GM19043 (cell line): Measurements from ENCODE around the gene LRRC7.

Experiments
- ATAC-seq: cut with Tn5 transposase; IDR thresholded peaks from one replicate; pipeline ENCODE4 v1.9.1; 2021; ENCODE audit warnings: low read depth; ENCODE audit not compliant: unreplicated experiment

Gene LRRC7

DNA sequence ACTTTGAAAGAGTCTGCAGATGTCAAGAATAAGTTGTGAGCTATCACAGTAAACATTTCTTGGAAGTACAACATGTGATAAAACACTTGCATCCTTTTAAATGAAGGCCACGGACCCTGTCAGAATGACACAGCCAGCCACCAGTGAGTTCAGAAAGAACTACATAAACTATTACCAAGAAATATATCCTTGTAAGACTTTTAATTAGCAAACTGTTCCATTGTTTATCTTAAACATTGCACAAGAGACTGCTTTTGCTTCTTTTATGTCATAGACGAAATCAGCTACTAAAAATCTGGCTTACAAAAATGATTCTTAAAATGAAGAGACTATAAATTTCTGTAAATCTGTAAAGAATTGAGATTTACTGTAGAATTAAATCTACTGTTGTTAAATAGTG is 17.9 kb downstream of the LRRC7 start:
- no peak for ATAC-seq

GRCh38 chr1:69587391-69587790 is 19.7 kb downstream of the LRRC7 start:
- no peak for ATAC-seq

DNA sequence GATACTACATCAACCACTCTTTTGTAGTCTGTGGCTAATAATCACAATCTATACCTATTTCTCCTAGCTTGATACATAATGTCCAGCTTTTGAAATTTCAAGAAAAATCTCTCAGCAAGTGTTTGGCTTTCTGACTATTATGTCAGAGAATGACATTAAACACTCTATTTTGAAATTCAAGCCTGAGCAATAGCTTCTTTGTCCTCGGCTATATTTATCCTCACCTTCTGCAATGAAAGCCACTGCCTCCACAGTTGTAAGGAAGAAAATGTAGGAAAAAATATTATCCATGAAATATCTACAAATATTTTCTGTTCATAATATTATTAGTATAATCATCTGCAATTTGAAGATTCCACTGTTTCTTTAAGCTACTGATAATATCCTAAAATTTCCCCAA is 22.1 kb downstream of the LRRC7 start:
- no peak for ATAC-seq

DNA sequence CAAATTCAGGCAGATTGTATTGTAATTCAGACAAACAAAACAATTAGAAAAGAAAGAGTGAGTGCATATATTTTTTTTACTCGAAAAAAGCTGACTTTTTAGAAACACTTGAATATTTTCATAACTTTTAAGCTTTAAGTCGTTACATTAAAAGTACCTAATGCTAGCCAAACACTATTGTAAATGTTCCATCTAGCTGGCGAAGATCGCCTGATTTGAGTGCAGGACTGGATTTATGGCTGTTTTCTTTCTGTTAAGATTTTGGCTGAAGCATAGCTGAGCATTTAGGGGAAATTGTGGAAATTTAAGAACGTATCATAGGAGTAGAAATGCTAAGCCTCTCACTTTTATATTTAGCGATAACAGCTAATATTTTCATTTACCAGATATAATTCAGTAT is 24.6 kb downstream of the LRRC7 start:
- ATAC-seq, result no peak

DNA sequence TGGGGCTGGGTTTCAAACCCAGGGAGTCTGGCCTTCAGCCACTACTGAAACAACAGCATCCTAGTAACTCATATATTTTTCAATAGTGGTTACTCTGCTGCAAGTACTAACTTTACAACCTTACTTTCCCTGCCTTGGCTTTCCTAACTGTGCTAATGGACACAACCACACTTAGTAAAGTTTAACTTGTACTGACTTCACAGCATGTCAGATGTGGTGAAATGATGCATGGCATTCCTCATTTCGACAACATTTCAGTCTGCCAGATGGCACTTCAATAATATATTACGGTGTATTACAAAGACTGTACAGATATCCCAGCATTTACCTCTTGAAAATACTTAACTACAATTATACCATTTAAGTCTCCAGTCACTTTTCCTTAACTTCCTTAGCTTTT is 27.8 kb downstream of the LRRC7 start:
- no peak for ATAC-seq

- no peak for ATAC-seq
Observed at GRCh38 chr1:69611316-69611715, 43.6 kb downstream of the LRRC7 start.

GRCh38 chr1:69613414-69613813 is 45.7 kb downstream of the LRRC7 start:
- no peak for ATAC-seq

DNA sequence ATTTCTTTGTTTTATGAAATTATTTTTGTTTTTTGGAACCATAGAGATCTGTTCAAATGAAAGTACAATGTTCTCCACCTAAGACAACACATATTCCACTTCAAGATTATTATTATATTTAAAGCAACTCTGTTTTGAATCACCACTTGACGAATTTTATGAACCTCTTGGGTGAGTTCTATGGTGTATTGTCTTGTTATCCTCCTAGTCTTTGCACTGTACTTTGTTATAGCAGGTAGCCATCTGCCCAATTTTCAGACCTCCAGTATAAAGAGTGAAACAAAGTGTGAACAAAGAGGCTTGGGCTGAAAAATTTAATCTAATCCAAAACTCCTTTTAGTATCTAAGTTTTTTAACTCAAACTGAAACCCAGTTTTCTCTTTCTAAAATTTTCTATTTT is 71.0 kb downstream of the LRRC7 start:
- no peak for ATAC-seq

GRCh38 chr1:69639159-69639558 is 71.4 kb downstream of the LRRC7 start:
- no peak for ATAC-seq

- ATAC-seq, result no peak
Observed at GRCh38 chr1:69643266-69643665, 75.5 kb downstream of the LRRC7 start.

DNA sequence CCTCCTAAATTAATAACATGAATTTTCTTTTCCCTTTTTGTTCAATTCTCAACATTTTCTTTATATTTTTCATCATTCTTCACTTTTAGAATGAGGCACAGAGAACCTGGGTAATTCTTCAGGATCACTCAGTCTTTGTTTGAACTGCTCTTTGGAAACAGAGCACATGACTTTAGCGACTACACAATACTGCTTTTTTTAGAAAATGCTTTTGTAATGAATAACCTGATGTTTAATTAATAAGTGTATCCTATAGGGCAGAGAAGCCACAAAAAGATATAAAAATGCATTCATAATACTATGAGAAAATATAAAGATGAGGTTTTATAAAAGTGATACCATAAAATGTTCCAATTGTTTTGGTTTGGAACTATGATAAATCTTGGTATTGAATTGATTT is 77.8 kb downstream of the LRRC7 start:
- no peak for ATAC-seq

- no peak for ATAC-seq
Observed at GRCh38 chr1:69648486-69648885, 80.8 kb downstream of the LRRC7 start.

DNA sequence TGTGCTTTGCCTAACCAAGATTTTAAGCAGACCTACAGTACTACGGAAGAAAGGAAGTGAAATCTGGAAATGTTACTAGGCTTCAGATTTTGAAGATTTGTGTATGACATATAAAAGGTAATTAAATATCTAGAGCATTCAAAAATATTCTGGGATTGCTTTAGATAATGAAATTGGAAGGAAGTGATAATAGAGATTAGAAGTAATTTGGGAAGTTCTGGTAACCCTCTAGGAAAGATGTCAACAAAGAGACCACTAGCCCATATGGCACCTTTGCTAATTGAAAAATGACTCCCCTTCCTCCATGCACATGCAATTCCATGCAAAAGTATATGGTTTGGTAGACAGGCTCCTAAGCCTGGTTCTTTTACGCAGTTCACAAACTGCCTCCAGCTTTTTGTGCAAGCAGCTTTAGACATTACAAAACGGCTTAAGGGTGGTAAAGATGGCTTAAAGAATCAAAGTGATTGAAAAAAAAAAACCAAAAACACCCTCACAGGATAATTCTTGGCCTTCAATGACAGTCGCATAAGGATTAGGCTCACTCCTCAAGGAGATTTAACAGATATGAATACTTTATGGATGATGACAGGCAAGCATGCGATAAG is 81.8 kb downstream of the LRRC7 start:
- ATAC-seq, result no peak

DNA sequence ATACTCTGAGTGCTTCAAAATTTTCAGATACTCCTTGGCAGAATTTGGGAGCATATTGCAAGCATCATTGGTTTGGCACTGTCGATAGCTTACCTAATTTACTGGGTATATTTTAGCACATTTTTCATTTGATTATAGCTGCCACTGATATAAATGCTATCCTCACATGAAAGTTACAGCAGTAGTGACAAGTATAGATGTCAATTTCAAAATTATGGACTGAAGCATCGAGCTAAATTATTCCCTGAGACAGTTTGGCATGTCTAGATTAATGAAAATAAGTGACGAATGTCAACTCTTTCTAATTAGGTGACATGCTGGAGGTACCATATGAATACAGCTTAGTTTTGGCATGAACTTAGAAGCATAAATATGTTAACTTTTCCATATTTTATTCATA is 83.1 kb downstream of the LRRC7 start:
- ATAC-seq, result no peak

GRCh38 chr1:69651656-69652055 is 83.9 kb downstream of the LRRC7 start:
- no peak for ATAC-seq

GRCh38 chr1:69657971-69658370 is 90.2 kb downstream of the LRRC7 start:
- ATAC-seq, result no peak

DNA sequence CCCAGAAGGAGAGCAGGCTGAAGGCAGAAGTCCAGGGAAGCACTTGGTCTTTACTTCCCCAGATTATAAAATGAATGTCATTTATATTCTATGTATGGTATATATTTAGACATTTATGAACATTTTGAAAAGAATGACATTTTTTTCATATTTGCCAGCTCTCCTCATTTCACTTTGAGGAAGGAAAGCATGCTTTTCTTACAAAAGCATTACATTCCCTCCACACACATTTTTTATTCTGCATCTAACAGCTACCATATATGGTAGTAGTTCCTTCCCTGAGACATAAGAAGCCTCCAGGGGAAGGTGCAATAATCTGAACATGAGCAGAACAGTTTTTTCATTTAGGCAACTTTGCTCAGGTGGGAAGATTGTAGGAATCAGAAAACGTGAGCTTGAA is 94.0 kb downstream of the LRRC7 start:
- ATAC-seq, result no peak

DNA sequence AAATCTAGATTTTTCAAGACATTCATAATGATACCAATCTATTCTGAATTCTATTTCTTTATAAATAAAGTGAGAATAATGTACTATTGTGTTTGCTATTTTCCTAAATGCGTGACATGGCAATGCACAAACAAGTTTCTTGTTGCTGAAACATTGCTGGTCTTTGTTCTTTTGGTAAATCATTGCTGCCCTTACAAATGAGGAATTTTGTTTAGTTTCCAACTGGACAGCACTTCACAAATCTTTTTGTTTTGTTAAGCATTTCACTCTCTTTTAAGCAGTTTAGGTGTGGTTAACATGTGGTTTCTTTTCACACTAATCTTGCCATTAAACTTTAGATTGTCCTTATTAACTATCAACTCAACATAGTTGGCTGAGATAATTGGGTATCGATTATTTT is 94.6 kb downstream of the LRRC7 start:
- ATAC-seq, result no peak

- no peak for ATAC-seq
Observed at GRCh38 chr1:69671363-69672010, 103.8 kb downstream of the LRRC7 start.

- ATAC-seq, result no peak
Observed at GRCh38 chr1:69673321-69673720, 105.6 kb downstream of the LRRC7 start.

- ATAC-seq, result no peak
Observed at GRCh38 chr1:69679965-69680364, 112.2 kb downstream of the LRRC7 start.

GRCh38 chr1:69686367-69686984 is 118.8 kb downstream of the LRRC7 start:
- no peak for ATAC-seq
